Trophoblast cell (in vitro differentiated cells and primary cell): ENCODE measurements around the gene BICRAL.
"Not testable (repeated sequence)": the region's sequence is repeated elsewhere in the genome, so short reads cannot be mapped to it uniquely, and the experiment has no call there.

Experiments used
- DNase-seq, 2 donors: peaks; one replicate each; pipeline ENCODE4 v3.0.0-alpha.2; 2016
- H2AFZ ChIP-seq: 2 replicates; pipeline ENCODE4 v1.6.1; 2013; ENCODE audit warnings: low read length, moderate library complexity, mild to moderate bottlenecking; ENCODE audit not compliant: insufficient read depth, poor library complexity
- H2AK5ac ChIP-seq: 2 replicates; pipeline ENCODE4 v1.6.1; 2013; ENCODE audit warnings: mild to moderate bottlenecking, low read length
- H2BK120ac ChIP-seq: 2 replicates; pipeline ENCODE4 v1.6.1; 2013; ENCODE audit warnings: low read length, mild to moderate bottlenecking, moderate library complexity; ENCODE audit not compliant: insufficient read depth, poor library complexity
- H2BK12ac ChIP-seq: 2 replicates; pipeline ENCODE4 v1.6.1; 2013; ENCODE audit warnings: mild to moderate bottlenecking, low read length, moderate library complexity
- H2BK5ac ChIP-seq: 2 replicates; pipeline ENCODE4 v1.6.1; 2013; ENCODE audit warnings: low read length, low read depth, moderate library complexity, mild to moderate bottlenecking; ENCODE audit not compliant: poor library complexity
- H3K14ac ChIP-seq: 2 replicates; pipeline ENCODE4 v1.6.1; 2013; ENCODE audit warnings: mild to moderate bottlenecking, low read length
- H3K18ac ChIP-seq: 2 replicates; pipeline ENCODE4 v1.6.1; 2013; ENCODE audit warnings: mild to moderate bottlenecking, low read length
- H3K23ac ChIP-seq: 2 replicates; pipeline ENCODE4 v1.6.1; 2013; ENCODE audit warnings: low read length
- H3K27ac ChIP-seq: 2 replicates; pipeline ENCODE4 v1.5.1; 2013; ENCODE audit warnings: low read depth, mild to moderate bottlenecking, inconsistent platforms, low read length, moderate library complexity
- H3K27me3 ChIP-seq: 2 replicates; pipeline ENCODE4 v1.6.1; 2013; ENCODE audit warnings: inconsistent platforms, mild to moderate bottlenecking, low read length, moderate library complexity; ENCODE audit not compliant: insufficient read depth
- H3K36me3 ChIP-seq, 2 experiments: 1 replicate in 1 of 2; 2 replicates in 1 of 2; pipeline ENCODE4 v1.6.1; 2013; ENCODE audit warnings: low read length in 2 of 2, mild to moderate bottlenecking in 2 of 2, moderate library complexity in 1 of 2; ENCODE audit not compliant: insufficient read depth in 2 of 2, control insufficient read depth in 1 of 2
- H3K4ac ChIP-seq: 2 replicates; pipeline ENCODE4 v1.6.1; 2013; ENCODE audit warnings: low read depth, mild to moderate bottlenecking, low read length, moderate library complexity
- H3K4me1 ChIP-seq, 2 experiments: 1 replicate in 1 of 2; 2 replicates in 1 of 2; pipeline ENCODE4 v1.6.1; 2013; ENCODE audit warnings: low read length in 2 of 2, mild to moderate bottlenecking in 2 of 2, moderate library complexity in 1 of 2; ENCODE audit not compliant: insufficient read depth in 2 of 2, control insufficient read depth in 1 of 2
- H3K4me2 ChIP-seq: 2 replicates; pipeline ENCODE4 v1.6.1; 2013; ENCODE audit warnings: inconsistent platforms, mild to moderate bottlenecking, low read length, moderate library complexity
- H3K4me3 ChIP-seq: 2 replicates; pipeline ENCODE4 v1.5.1; 2013; ENCODE audit warnings: mild to moderate bottlenecking, low read depth, low read length, inconsistent platforms
- H3K79me1 ChIP-seq: one replicate; pipeline ENCODE4 v1.6.1; 2013; ENCODE audit warnings: low read length
- H3K79me2 ChIP-seq: 2 replicates; pipeline ENCODE4 v1.6.1; 2013; ENCODE audit warnings: low read length, mild to moderate bottlenecking; ENCODE audit not compliant: control insufficient read depth, insufficient read depth, poor library complexity
- H3K9ac ChIP-seq: 2 replicates; pipeline ENCODE4 v1.6.1; 2013; ENCODE audit warnings: mild to moderate bottlenecking, low read length
- H3K9me3 ChIP-seq: 2 replicates; pipeline ENCODE4 v1.6.1; 2013; ENCODE audit warnings: low read depth, mild to moderate bottlenecking, control low read depth, inconsistent platforms, low read length; ENCODE audit not compliant: insufficient read depth
- H4K12ac ChIP-seq: 2 replicates; pipeline ENCODE4 v1.6.1; 2013; ENCODE audit warnings: low read depth, mild to moderate bottlenecking, low read length, moderate library complexity
- H4K8ac ChIP-seq: 2 replicates; pipeline ENCODE4 v1.6.1; 2013; ENCODE audit warnings: low read depth, mild to moderate bottlenecking, low read length, moderate library complexity
- H4K91ac ChIP-seq: one replicate; pipeline ENCODE4 v1.6.1; 2013; ENCODE audit warnings: low read depth, mild to moderate bottlenecking, low read length, moderate library complexity
- WGBS: extraction: QIAGEN DNeasy Blood & Tissue Kit; methylation state at CpG from one replicate; pipeline ENCODE4 v1.1.7; 2013; ENCODE audit warnings: missing lambda C conversion rate; ENCODE audit not compliant: insufficient read length, insufficient coverage; ENCODE audit errors: extremely low coverage; 5-methylcytosine and 5-hydroxymethylcytosine counted together

Gene BICRAL

DNA sequence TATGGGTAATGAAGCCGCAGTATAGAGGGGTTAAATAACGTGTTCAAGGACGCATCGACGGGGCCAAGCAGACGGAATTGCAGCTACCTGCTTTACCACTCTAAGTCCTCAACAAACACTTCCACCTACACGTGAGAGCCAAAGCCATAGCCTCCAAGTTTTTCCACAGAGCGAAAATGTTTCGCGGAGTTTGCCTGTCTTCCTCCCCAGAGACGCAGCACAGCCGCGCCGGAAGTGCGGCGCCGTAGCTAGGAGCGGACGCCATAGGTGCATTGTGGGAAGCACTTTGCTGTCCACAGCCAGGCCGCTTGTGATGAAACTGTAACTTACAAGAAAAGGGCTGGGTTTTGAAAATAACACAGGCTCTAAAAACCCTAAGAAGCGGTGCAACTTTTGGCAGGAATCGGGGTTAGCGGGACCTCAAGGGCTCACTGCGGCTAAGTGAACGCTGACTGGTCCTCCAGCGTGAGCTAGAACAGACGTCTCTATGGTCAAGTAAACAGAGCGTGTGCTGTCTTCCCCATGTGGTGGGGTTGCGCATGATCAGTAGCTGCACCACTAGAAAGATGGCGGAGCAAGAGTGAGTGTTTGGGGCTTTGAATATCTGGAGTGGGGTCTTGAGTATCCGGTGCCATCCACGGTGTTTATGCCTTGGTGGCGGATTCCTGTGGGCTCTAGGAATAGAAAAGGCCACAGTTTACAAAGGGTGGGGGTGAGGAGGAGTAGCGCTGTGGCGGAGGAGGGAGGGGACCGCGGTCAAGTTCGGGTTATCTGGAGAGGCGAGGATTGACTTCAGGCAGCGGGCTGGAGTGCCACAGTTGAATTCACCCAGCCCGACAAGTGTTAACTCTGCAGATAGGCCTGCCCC is 97.8 kb downstream of the BICRAL start, which contains the start of gene RPL7L1:
Gene RPL7L1, plus strand, starts transcription at position 245 of the 868 bp plus-strand sequence. Its CDS starts 295 bp downstream, at position 540.
- H2BK12ac ChIP-seq: no peak within 1 kb of the TSS
- peak within 1 kb of the TSS; percentile 88 for H3K18ac ChIP-seq
- H3K9ac ChIP-seq: peak within 1 kb of the TSS; percentile 95
- peak within 1 kb of the TSS; percentile 82 for H2AFZ ChIP-seq
- peak within 1 kb of the TSS; percentile 85 for H2BK5ac ChIP-seq
- H3K4me1 ChIP-seq: peaks cover 0 to 3% of the 10 kb centered on the region in 2 experiments
- H3K9me3 ChIP-seq: no peaks in the 10 kb centered on the region
- peak within 1 kb of the TSS; percentile 78 for H3K4me3 ChIP-seq
- H2BK120ac ChIP-seq: peak within 1 kb of the TSS; percentile 90
- peak within 1 kb of the TSS; percentile 98 for H4K12ac ChIP-seq
- H3K79me2 ChIP-seq: peaks cover 14% of the 10 kb centered on the region
- WGBS: no CpG with 5 or more reads among the region's 41 CpGs
- H4K8ac ChIP-seq: peak within 1 kb of the TSS; percentile 99
- H2AK5ac ChIP-seq: peak within 1 kb of the TSS; percentile 97
- peak within 1 kb of the TSS; percentile 87 for H3K14ac ChIP-seq
- H3K23ac ChIP-seq: no peak within 1 kb of the TSS
- DNase-seq: peak; percentile 78 to 85
- H4K91ac ChIP-seq: peak within 1 kb of the TSS; percentile 95
- H3K36me3 ChIP-seq: peaks cover 10 to 27% of the 10 kb centered on the region in 2 experiments
- peak within 1 kb of the TSS; percentile 84 for H3K4me2 ChIP-seq
- peaks cover 11% of the 10 kb centered on the region for H3K79me1 ChIP-seq
- H3K27me3 ChIP-seq: no peaks in the 10 kb centered on the region
- H3K4ac ChIP-seq: peak within 1 kb of the TSS; percentile 91
- H3K27ac ChIP-seq: peak within 1 kb of the TSS; percentile 64

DNA sequence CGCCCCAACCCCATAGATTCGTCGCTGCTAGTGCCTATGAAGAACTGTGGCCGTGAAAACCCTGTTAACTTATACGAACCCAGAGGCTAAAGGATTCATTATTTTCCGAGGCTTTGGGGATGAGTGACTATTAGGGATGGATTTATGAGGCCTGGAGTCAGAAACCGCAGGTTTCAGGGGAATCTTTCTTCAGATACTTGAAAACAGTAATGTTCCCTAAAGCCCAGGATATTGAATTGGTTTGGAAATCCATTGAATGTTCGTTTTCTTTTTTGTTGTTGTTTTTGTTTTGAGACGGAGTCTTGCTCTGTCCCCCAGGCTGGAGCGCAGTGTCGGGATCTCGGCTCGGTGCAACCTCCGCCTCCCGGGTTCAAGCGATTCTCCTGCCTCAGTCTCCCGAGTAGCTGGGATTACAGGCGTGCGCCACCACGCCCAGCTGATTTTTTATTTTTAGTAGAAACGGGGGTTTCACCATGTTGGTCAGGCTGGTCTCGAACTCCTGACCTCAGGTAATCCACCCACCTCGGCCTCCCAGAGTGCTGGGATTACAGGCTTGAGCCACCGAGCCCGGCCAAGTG is 98.5 kb downstream of the BICRAL start:
- H3K18ac ChIP-seq: peak overlapping the region; percentile 85
- peak overlapping the region; percentile 42 for H2AFZ ChIP-seq
- peak overlapping the region; percentile 98 for H4K12ac ChIP-seq
- not testable (repeated sequence) for H3K23ac ChIP-seq, H3K27me3 ChIP-seq, H3K9me3 ChIP-seq, DNase-seq, H3K4me1 ChIP-seq, H2BK12ac ChIP-seq
- H3K9ac ChIP-seq: peak overlapping the region; percentile 95
- peaks cover 14% of the 10 kb centered on the region for H3K79me2 ChIP-seq
- H2BK5ac ChIP-seq: peak overlapping the region; percentile 85
- peak overlapping the region; percentile 99 for H4K8ac ChIP-seq
- no CpG with 5 or more reads among the region's 25 CpGs for WGBS
- peak overlapping the region; percentile 90 for H2BK120ac ChIP-seq
- peak overlapping the region; percentile 78 for H3K4me3 ChIP-seq
- H3K27ac ChIP-seq: peak overlapping the region; percentile 64
- peak overlapping the region; percentile 74 for H4K91ac ChIP-seq
- H3K4ac ChIP-seq: peak overlapping the region; percentile 91
- H2AK5ac ChIP-seq: peak overlapping the region; percentile 97
- H3K14ac ChIP-seq: peak overlapping the region; percentile 55
- H3K79me1 ChIP-seq: peaks cover 11% of the 10 kb centered on the region
- peak overlapping the region; percentile 84 for H3K4me2 ChIP-seq
- H3K36me3 ChIP-seq: peaks cover 17 to 34% of the 10 kb centered on the region in 2 experiments

- H3K9ac ChIP-seq, H2AFZ ChIP-seq, H2BK5ac ChIP-seq, DNase-seq, H3K4me1 ChIP-seq, H4K12ac ChIP-seq, H2BK120ac ChIP-seq, H3K27me3 ChIP-seq, H3K23ac ChIP-seq, H3K4me3 ChIP-seq, H3K9me3 ChIP-seq, H4K91ac ChIP-seq, H2AK5ac ChIP-seq, H2BK12ac ChIP-seq, H3K18ac ChIP-seq, H3K27ac ChIP-seq, H3K14ac ChIP-seq: not testable (repeated sequence)
- H3K36me3 ChIP-seq: peaks cover 21 to 39% of the 10 kb centered on the region in 2 experiments
- WGBS: no CpG with 5 or more reads among the region's 12 CpGs
- peak overlapping the region; percentile 91 for H3K4ac ChIP-seq
- peak overlapping the region; percentile 84 for H3K4me2 ChIP-seq
- H4K8ac ChIP-seq: peak overlapping the region; percentile 25
- peaks cover 11% of the 10 kb centered on the region for H3K79me1 ChIP-seq
- H3K79me2 ChIP-seq: peaks cover 14% of the 10 kb centered on the region
These were observed 99.0 kb downstream of the BICRAL start for GRCh38 chr6:42880871-42881270.

- no peak overlapping the region for H4K12ac ChIP-seq
- H3K4me2 ChIP-seq: no peak overlapping the region
- H2AFZ ChIP-seq: no peak overlapping the region
- peaks cover 7% of the 10 kb centered on the region for H3K79me2 ChIP-seq
- no peak overlapping the region for H3K4me3 ChIP-seq
- H3K4me1 ChIP-seq: peaks cover 0 to 2% of the 10 kb centered on the region in 2 experiments
- DNase-seq: no peak
- H3K18ac ChIP-seq: no peak overlapping the region
- H3K9me3 ChIP-seq: no peaks in the 10 kb centered on the region
- H3K36me3 ChIP-seq: peaks cover 26 to 49% of the 10 kb centered on the region in 2 experiments
- no peak overlapping the region for H2BK120ac ChIP-seq
- no peak overlapping the region for H3K23ac ChIP-seq
- no peaks in the 10 kb centered on the region for H3K27me3 ChIP-seq
- H2BK5ac ChIP-seq: no peak overlapping the region
- H3K14ac ChIP-seq: no peak overlapping the region
- no peak overlapping the region for H2AK5ac ChIP-seq
- H2BK12ac ChIP-seq: no peak overlapping the region
- H3K9ac ChIP-seq: no peak overlapping the region
- no peak overlapping the region for H3K27ac ChIP-seq
- H4K91ac ChIP-seq: no peak overlapping the region
- H3K4ac ChIP-seq: no peak overlapping the region
- H3K79me1 ChIP-seq: peaks cover 3% of the 10 kb centered on the region
- no peak overlapping the region for H4K8ac ChIP-seq
- no CpG with 5 or more reads among the region's 4 CpGs for WGBS
These were observed 103.8 kb downstream of the BICRAL start for GRCh38 chr6:42885702-42886101.
